ENCODE results near the gene ADCY10. TPM values are rescaled to one million over a fixed set of nuclear protein-coding genes. Genes with fewer than 3 reads are reported as not detected.

Gene ADCY10
- total and polyA plus RNA-seq, 2 of the 8 experiments (the other 6 are each of a cell fraction or from before 2014, with no cell fraction given): 0.02 TPM; not detected in 1

DNA sequence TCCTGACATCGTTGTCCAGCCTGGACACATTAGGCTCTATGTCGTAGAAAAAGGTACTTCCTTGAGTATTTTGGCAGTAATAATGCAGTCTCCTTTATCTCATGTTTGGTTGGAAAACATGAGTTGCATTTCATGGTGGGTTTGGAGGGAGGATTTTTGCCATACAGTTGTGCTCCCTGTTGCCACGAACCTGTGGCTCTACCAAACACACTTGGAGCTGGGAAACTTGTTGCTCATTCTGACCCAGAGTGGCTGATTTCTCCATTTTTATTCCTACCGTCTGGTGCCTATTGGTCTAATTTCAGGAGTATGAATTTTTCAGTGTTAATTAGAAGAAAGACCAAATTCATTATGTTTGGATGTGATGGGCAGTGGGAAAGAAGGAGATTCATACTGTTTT lies 141.5 kb downstream of the ADCY10 start:
- Histone ChIP-seq H4K20me1 (replicated peaks in 1 of 2; ENCODE audit: control insufficient read depth in 1 of 2, insufficient read depth in 2 of 2, low read length in 2 of 2) (peaks cover 3 to 11% of the 10 kb centered on the region in 2 experiments), H3K14ac (ENCODE audit: insufficient read length) (no peak overlapping the region), H2BK15ac (ENCODE audit: low read length) (no peak overlapping the region), H2BK20ac (ENCODE audit: low read length) (no peak overlapping the region), H3K27ac (ENCODE audit: low read depth, low read length) (no peak overlapping the region), H3K9me3 (ENCODE audit: insufficient read depth in 2 of 2, low read depth in 1 of 2, low read length in 1 of 2) (no peaks in the 10 kb centered on the region), H3K4me1 (replicated peaks in 1 of 4; ENCODE audit: control insufficient read depth in 3 of 4, insufficient read depth in 4 of 4, low read length in 3 of 4) (no peaks in the 10 kb centered on the region), H2BK120ac (replicated peaks; ENCODE audit: low read depth, low read length) (no peak overlapping the region), H2BK5ac (ENCODE audit: low read depth, low read length) (no peak overlapping the region), H3K9ac (replicated peaks in 1 of 4; ENCODE audit: extremely low read depth in 1 of 4, low read depth in 3 of 4, low read length in 3 of 4) (no peak overlapping the region), H3K18ac (ENCODE audit: extremely low read depth, low read length) (no peak overlapping the region), H3K56ac (replicated peaks; ENCODE audit: insufficient read length, low read depth, low read length) (no peak overlapping the region), H4K5ac (ENCODE audit: insufficient read length, low read depth, low read length) (no peak overlapping the region), H3K4ac (replicated peaks; ENCODE audit: insufficient read length, low read depth, low read length) (no peak overlapping the region), H4K8ac (ENCODE audit: extremely low read depth, insufficient read depth, low read length) (no peak overlapping the region), H4K91ac (replicated peaks; ENCODE audit: insufficient read length, low read length) (no peak overlapping the region), H3K27me3 (replicated peaks in 1 of 4; ENCODE audit: control insufficient read depth in 3 of 4, extremely low read depth in 1 of 4, insufficient read depth in 3 of 4, low read length in 3 of 4) (peaks cover 0 to 3% (median 2%) of the 10 kb centered on the region in 4 experiments; a peak in 6 of 7 replicates), H3K23ac (ENCODE audit: insufficient read length) (no peak overlapping the region), H3K36me3 (ENCODE audit: control insufficient read depth in 2 of 4, insufficient read depth in 4 of 4, low read length in 3 of 4) (peaks cover 5 to 60% (median 32%) of the 10 kb centered on the region in 4 experiments; a peak in 7 of 8 replicates), H2AFZ (ENCODE audit: low read length) (no peak overlapping the region), H3K23me2 (ENCODE audit: low read depth, low read length) (no peaks in the 10 kb centered on the region), H2AK5ac (ENCODE audit: low read depth, low read length) (no peak overlapping the region), H2BK12ac (ENCODE audit: low read depth, low read length) (no peak overlapping the region), H3K4me3 (ENCODE audit: extremely low read depth in 1 of 4, insufficient read depth in 2 of 4, low read depth in 3 of 4, low read length in 4 of 4) (no peak overlapping the region), H3K79me1 (ENCODE audit: low read depth, low read length) (no peaks in the 10 kb centered on the region), H3K79me2 (ENCODE audit: control insufficient read depth in 1 of 2, insufficient read depth in 2 of 2, low read length in 2 of 2) (no peaks in the 10 kb centered on the region), H3K4me2 (ENCODE audit: insufficient read depth in 1 of 2, low read depth in 2 of 2, low read length in 2 of 2) (no peak overlapping the region)
- WGBS, 2 experiments (ENCODE audit: extremely low coverage in 1 of 2, insufficient coverage in 1 of 2, insufficient read length in 1 of 2, insufficient replicate concordance in 2 of 2, low coverage in 1 of 2, low lambda C conversion rate in 2 of 2, missing lambda C conversion rate in 1 of 2): 94% methylated on average over 4 of the region's 4 CpGs; no CpG with 5 or more reads in 1 of the 2 experiments
- no peak for FAIRE-seq
- POLR2A ChIA-PET (ENCODE audit: partially characterized antibody): no interaction called here
- CTCF ChIA-PET (ENCODE audit: partially characterized antibody): no interaction called here
- no peak for DNase-seq (ENCODE audit: low read depth in 1 of 2, low spot score in 2 of 2)
- TF ChIP-seq EGR1 (IDR thresholded peaks at IDR 0.05; ENCODE audit: borderline replicate concordance, low read depth, low read length): no peak
- no peak for TF ChIP-seq BRCA1 (IDR thresholded peaks at IDR 0.05; ENCODE audit: low read depth, low read length)
- no peak for TF ChIP-seq KDM4A (IDR thresholded peaks at IDR 0.05; ENCODE audit: low read depth, low read length, severe bottlenecking)
- TF ChIP-seq SAP30 (IDR thresholded peaks at IDR 0.05; ENCODE audit: insufficient read depth, insufficient replicate concordance, low read length): no peak
- TF ChIP-seq YY1 (IDR thresholded peaks at IDR 0.05; ENCODE audit: low read depth, low read length): no peak
- TF ChIP-seq, protein P1, sequence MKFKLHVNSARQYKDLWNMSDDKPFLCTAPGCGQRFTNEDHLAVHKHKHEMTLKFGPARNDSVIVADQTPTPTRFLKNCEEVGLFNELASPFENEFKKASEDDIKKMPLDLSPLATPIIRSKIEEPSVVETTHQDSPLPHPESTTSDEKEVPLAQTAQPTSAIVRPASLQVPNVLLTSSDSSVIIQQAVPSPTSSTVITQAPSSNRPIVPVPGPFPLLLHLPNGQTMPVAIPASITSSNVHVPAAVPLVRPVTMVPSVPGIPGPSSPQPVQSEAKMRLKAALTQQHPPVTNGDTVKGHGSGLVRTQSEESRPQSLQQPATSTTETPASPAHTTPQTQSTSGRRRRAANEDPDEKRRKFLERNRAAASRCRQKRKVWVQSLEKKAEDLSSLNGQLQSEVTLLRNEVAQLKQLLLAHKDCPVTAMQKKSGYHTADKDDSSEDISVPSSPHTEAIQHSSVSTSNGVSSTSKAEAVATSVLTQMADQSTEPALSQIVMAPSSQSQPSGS (IDR thresholded peaks at IDR 0.05; ENCODE audit: low read length): no peak
- TF ChIP-seq HDAC2 (IDR thresholded peaks at IDR 0.05; ENCODE audit: borderline replicate concordance in 1 of 2, low read depth in 2 of 2, low read length in 2 of 2): no peak
- no peak for TF ChIP-seq SRF (IDR thresholded peaks at IDR 0.05; ENCODE audit: low read depth, low read length)
- TF ChIP-seq POU5F1 (IDR thresholded peaks at IDR 0.05; ENCODE audit: low read depth, low read length): no peak
- TF ChIP-seq MAFK (IDR thresholded peaks at IDR 0.05; ENCODE audit: low read depth, low read length): no peak
- no peak for TF ChIP-seq GTF2F1 (IDR thresholded peaks at IDR 0.05; ENCODE audit: borderline replicate concordance, low read depth, low read length)
- no peak for TF ChIP-seq RXRA (IDR thresholded peaks at IDR 0.05; ENCODE audit: insufficient read depth, low read depth, low read length)
